ENCODE measurements around the gene SCFD2. TPM values are rescaled to one million over a fixed set of nuclear protein-coding genes. Genes with fewer than 3 reads are reported as not detected.

SCFD2 gene
- total RNA-seq, 1 donor from 2014 or later = 11.0 TPM

- no peak for DNase-seq (ENCODE audit: low read depth)
- H3K27me3 ChIP-seq (ENCODE audit: control insufficient read depth, insufficient read depth, low read length) = no peaks in the 10 kb centered on the region
- H3K4me3 ChIP-seq (ENCODE audit: low read depth, low read length) = no peak overlapping the region
- no peaks in the 10 kb centered on the region for H3K36me3 ChIP-seq (ENCODE audit: control insufficient read depth, insufficient read depth, low read length)
- no peak for TF ChIP-seq CTCF (IDR thresholded peaks at IDR 0.05; ENCODE audit: insufficient read depth, low read length, poor library complexity, severe bottlenecking)
These were observed 351.0 kb downstream of the SCFD2 start for GRCh38 chr4:53014881-53015280.

GRCh38 chr4:53013873-53014775 lies 351.7 kb downstream of the SCFD2 start:
- Histone ChIP-seq H3K36me3 (ENCODE audit: control insufficient read depth, insufficient read depth, low read length) (no peaks in the 10 kb centered on the region), H3K27me3 (ENCODE audit: control insufficient read depth, insufficient read depth, low read length) (no peaks in the 10 kb centered on the region), H3K4me3 (ENCODE audit: low read depth, low read length) (no peak overlapping the region)
- no peak for TF ChIP-seq CTCF (IDR thresholded peaks at IDR 0.05; ENCODE audit: insufficient read depth, low read length, poor library complexity, severe bottlenecking)
- no peak for DNase-seq (ENCODE audit: low read depth)

DNA sequence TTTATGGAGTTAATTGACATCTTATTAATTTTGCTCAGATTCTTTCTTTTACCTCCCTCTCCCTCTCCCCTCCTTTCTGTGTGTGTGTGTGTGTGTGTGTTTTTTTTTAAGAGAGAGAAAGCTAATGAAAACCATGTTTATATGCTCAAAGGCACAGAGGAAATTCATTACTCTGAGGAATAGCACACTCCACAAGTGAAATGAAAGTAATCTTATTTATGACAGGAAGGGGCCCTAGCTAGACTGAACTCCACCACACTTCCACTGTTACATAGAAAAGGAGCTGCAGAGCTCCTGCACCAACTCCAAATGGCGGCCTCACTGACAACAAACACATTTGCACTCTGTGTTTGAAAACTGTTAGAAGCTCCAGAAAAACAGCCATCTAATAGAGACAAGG lies 353.1 kb downstream of the SCFD2 start:
- no peak overlapping the region for H3K4me3 ChIP-seq (ENCODE audit: low read depth, low read length)
- no peaks in the 10 kb centered on the region for H3K36me3 ChIP-seq (ENCODE audit: control insufficient read depth, insufficient read depth, low read length)
- DNase-seq (ENCODE audit: low read depth) = no peak
- H3K27me3 ChIP-seq (ENCODE audit: control insufficient read depth, insufficient read depth, low read length) = no peaks in the 10 kb centered on the region
- TF ChIP-seq CTCF (IDR thresholded peaks at IDR 0.05; ENCODE audit: insufficient read depth, low read length, poor library complexity, severe bottlenecking) = no peak

- Histone ChIP-seq H3K36me3 (ENCODE audit: control insufficient read depth, insufficient read depth, low read length) (no peaks in the 10 kb centered on the region), H3K4me3 (ENCODE audit: low read depth, low read length) (no peak overlapping the region), H3K27me3 (ENCODE audit: control insufficient read depth, insufficient read depth, low read length) (no peaks in the 10 kb centered on the region)
- no peak for DNase-seq (ENCODE audit: low read depth)
- no peak for TF ChIP-seq CTCF (IDR thresholded peaks at IDR 0.05; ENCODE audit: insufficient read depth, low read length, poor library complexity, severe bottlenecking)
These were observed 354.5 kb downstream of the SCFD2 start for GRCh38 chr4:53011259-53011905.

DNA sequence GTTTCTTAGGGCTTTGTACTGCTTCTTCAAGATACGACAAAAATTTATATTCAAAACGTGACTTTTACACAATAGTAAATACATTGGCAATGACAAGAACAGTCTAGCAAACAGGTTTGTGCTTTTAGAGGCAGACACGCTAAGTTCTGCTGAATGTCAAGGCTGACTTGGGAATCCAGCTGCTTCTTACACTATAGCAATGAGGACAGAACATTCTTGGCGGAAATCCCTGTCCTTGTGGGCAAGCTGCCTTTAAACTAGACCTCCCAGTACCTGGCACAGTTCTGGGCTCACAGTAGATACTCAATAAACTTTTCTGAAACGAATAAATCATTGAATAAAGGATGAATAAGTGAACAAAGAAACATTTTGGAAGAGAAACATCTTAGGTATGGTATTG lies 355.5 kb downstream of the SCFD2 start:
- no peak for DNase-seq (ENCODE audit: low read depth)
- H3K27me3 ChIP-seq (ENCODE audit: control insufficient read depth, insufficient read depth, low read length) = no peaks in the 10 kb centered on the region

More for the DNA sequence above, 355.5 kb downstream of the SCFD2 start:
- no peak overlapping the region for H3K4me3 ChIP-seq (ENCODE audit: low read depth, low read length)
- H3K36me3 ChIP-seq (ENCODE audit: control insufficient read depth, insufficient read depth, low read length) = no peaks in the 10 kb centered on the region
- TF ChIP-seq CTCF (IDR thresholded peaks at IDR 0.05; ENCODE audit: insufficient read depth, low read length, poor library complexity, severe bottlenecking) = no peak
